Measurements from ENCODE around the gene SLCO2B1. TPM values are rescaled to one million over a fixed set of nuclear protein-coding genes. Genes with fewer than 3 reads are reported as not detected.

SLCO2B1 gene
- total and polyA plus RNA-seq, 12 donors: 5.8 to 234 (median 122) TPM

DNA sequence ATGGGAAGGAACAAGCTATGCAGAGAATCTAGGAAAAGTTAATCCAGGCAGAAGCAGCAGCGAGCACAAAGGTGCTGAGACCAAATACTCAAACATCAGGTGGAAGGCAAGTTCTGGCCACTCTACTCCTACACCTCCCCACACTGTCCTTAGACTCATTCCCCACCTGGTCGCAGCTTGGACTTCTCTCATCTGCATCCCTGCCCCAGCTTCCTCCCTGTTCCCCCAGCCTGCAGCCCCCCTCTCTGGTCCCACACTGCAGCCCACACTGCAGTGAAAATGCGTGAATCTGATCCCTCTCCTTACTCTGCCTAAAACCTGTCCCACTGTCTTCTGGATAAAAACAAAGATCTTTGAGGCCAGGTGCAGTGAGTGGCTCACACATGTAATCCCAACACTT is 98.8 kb downstream of the SLCO2B1 start:
- no peaks in the 10 kb centered on the region for H3K4me1 ChIP-seq (replicated peaks in 1 of 2)
- H3K27ac ChIP-seq: no peak overlapping the region
- no peak for TF ChIP-seq POLR2A (IDR thresholded peaks at IDR 0.05)
- TF ChIP-seq, protein P1, sequence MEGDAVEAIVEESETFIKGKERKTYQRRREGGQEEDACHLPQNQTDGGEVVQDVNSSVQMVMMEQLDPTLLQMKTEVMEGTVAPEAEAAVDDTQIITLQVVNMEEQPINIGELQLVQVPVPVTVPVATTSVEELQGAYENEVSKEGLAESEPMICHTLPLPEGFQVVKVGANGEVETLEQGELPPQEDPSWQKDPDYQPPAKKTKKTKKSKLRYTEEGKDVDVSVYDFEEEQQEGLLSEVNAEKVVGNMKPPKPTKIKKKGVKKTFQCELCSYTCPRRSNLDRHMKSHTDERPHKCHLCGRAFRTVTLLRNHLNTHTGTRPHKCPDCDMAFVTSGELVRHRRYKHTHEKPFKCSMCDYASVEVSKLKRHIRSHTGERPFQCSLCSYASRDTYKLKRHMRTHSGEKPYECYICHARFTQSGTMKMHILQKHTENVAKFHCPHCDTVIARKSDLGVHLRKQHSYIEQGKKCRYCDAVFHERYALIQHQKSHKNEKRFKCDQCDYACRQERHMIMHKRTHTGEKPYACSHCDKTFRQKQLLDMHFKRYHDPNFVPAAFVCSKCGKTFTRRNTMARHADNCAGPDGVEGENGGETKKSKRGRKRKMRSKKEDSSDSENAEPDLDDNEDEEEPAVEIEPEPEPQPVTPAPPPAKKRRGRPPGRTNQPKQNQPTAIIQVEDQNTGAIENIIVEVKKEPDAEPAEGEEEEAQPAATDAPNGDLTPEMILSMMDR (IDR thresholded peaks at IDR 0.05): no peak
- no peaks in the 10 kb centered on the region for H3K9me3 ChIP-seq (replicated peaks in 1 of 3)
- H3K27me3 ChIP-seq: no peaks in the 10 kb centered on the region
- intact Hi-C loops (cut with DNase I): loop anchor here in 1 of 2 donors (5.0 to 10.0 kb wide), 2 partner anchors 107 to 225 kb away; no protein-coding TSS in a partner anchor
- H3K4me3 ChIP-seq: no peak overlapping the region
- peak in 2 of 7 donors; percentile 4 to 10 for DNase-seq
- 40 to 58% (median 48%) methylated on average over 3 of the region's 3 CpGs for WGBS, 4 donors
- no peaks in the 10 kb centered on the region for H3K36me3 ChIP-seq (replicated peaks in 1 of 2)

- intact Hi-C loops (cut with DNase I): no loop called here
- DNase-seq: no peak
- Histone ChIP-seq H3K36me3 (replicated peaks in 1 of 2) (no peaks in the 10 kb centered on the region), H3K27me3 (no peaks in the 10 kb centered on the region), H3K27ac (no peak overlapping the region), H3K4me1 (replicated peaks in 1 of 2) (no peaks in the 10 kb centered on the region), H3K9me3 (replicated peaks in 1 of 3) (no peaks in the 10 kb centered on the region), H3K4me3 (no peak overlapping the region)
- no peak for TF ChIP-seq POLR2A (IDR thresholded peaks at IDR 0.05)
- TF ChIP-seq, protein P1 (IDR thresholded peaks at IDR 0.05): no peak
Observed at GRCh38 chr11:75254326-75254725, 103.4 kb downstream of the SLCO2B1 start.

Other genes with a start within 250 kb of the SLCO2B1 start
- gene XRRA1, start 202.0 kb upstream of the SLCO2B1 start, total RNA-seq: 10 to 100 TPM in 8 of 9 donors, 1 to 10 TPM in 1; 8.2 to 50.2 (median 14.0) TPM
- gene XRRA1, start 202.0 kb upstream of the SLCO2B1 start, polyA plus RNA-seq: 1 to 10 TPM; 3.1 to 7.2 (median 6.3) TPM
- gene SPCS2, start 201.8 kb upstream of the SLCO2B1 start, total RNA-seq: 100 to 1,000 TPM in 4 of 9 donors, 10 to 100 TPM in 5; 38.6 to 287 (median 98.5) TPM
- gene SPCS2, start 201.8 kb upstream of the SLCO2B1 start, polyA plus RNA-seq: 100 to 1,000 TPM in 2 of 3 donors, 10 to 100 TPM in 1; 64.5 to 259 (median 149) TPM
- gene NEU3, start 162.2 kb upstream of the SLCO2B1 start, total RNA-seq: 10 to 100 TPM; 17.7 to 34.9 (median 21.7) TPM
- 10 to 100 TPM in 2 of 3 donors, 1 to 10 TPM in 1; 8.3 to 18.2 (median 12.6) TPM for gene NEU3, start 162.2 kb upstream of the SLCO2B1 start, polyA plus RNA-seq
- not detected for gene OR2AT4, start 54.2 kb upstream of the SLCO2B1 start, total RNA-seq
- not detected for gene OR2AT4, start 54.2 kb upstream of the SLCO2B1 start, polyA plus RNA-seq
- 1 to 10 TPM in 4 of 9 donors, under 1 TPM in 5; 0.11 to 3.7 (median 0.97) TPM for gene TPBGL, start 89.7 kb downstream of the SLCO2B1 start, total RNA-seq
- 1 to 10 TPM; 1.5 to 4.3 (median 3.1) TPM for gene TPBGL, start 89.7 kb downstream of the SLCO2B1 start, polyA plus RNA-seq
- gene ARRB1, start 200.6 kb downstream of the SLCO2B1 start, total RNA-seq: 10 to 100 TPM; 23.7 to 54.2 (median 32.0) TPM
- 10 to 100 TPM in 1 of 3 donors, 1 to 10 TPM in 2; 4.9 to 15.2 (median 8.8) TPM for gene ARRB1, start 200.6 kb downstream of the SLCO2B1 start, polyA plus RNA-seq
- 1,000 to 10,000 TPM in 8 of 9 donors, 100 to 1,000 TPM in 1; 776 to 2,024 (median 1,323) TPM for gene RPS3, start 248.4 kb downstream of the SLCO2B1 start, total RNA-seq
- gene RPS3, start 248.4 kb downstream of the SLCO2B1 start, polyA plus RNA-seq: 1,000 to 10,000 TPM; 1,074 to 1,454 (median 1,425) TPM